Ishikawa (cell line): ENCODE measurements around the gene STEAP1.

Experiments
- CEBPB ChIP-seq: IDR thresholded peaks from 2 replicates; pipeline ENCODE4 v1.6.1; 2012
- CREB1 ChIP-seq: IDR thresholded peaks from 2 replicates; pipeline ENCODE4 v1.6.1; 2012; ENCODE audit warnings: low read depth
- EGR1 ChIP-seq: IDR thresholded peaks from 2 replicates; pipeline ENCODE4 v1.6.1; 2012
- MAX ChIP-seq: IDR thresholded peaks from 2 replicates; pipeline ENCODE4 v1.6.1; 2012
- NFIC ChIP-seq: IDR thresholded peaks from 2 replicates; pipeline ENCODE4 v1.6.1; 2012
- RAD21 ChIP-seq: IDR thresholded peaks from 2 replicates; pipeline ENCODE4 v1.6.1; 2012; ENCODE audit warnings: low read depth
- REST ChIP-seq: IDR thresholded peaks from 2 replicates; pipeline ENCODE4 v1.6.1; 2012; ENCODE audit warnings: low read depth, mild to moderate bottlenecking
- TAF1 ChIP-seq: IDR thresholded peaks from 2 replicates; pipeline ENCODE4 v1.6.1; 2012; ENCODE audit warnings: low read depth, mild to moderate bottlenecking
- TCF12 ChIP-seq: IDR thresholded peaks from 2 replicates; pipeline ENCODE4 v1.6.1; 2012; ENCODE audit warnings: low read depth
- YY1 ChIP-seq: IDR thresholded peaks from 2 replicates; pipeline ENCODE4 v1.6.1; 2012; ENCODE audit warnings: low read depth

- TF ChIP-seq CREB1 = no peak
- no peak for TF ChIP-seq REST
- no peak for TF ChIP-seq CEBPB
- TF ChIP-seq TAF1 = no peak
- no peak for TF ChIP-seq TCF12
- no peak for TF ChIP-seq MAX
- TF ChIP-seq YY1 = no peak
- no peak for TF ChIP-seq EGR1
- TF ChIP-seq NFIC = no peak
- no peak for TF ChIP-seq RAD21
Observed at GRCh38 chr7:90210981-90211380, 56.7 kb downstream of the STEAP1 start.
